ENCODE measurements around the gene EXOC8. TPM values are rescaled to one million over a fixed set of nuclear protein-coding genes. Genes with fewer than 3 reads are reported as not detected.

Gene EXOC8
- total and polyA plus RNA-seq, 2 donors (not counting 3 experiments of a cell fraction or from before 2014, with no cell fraction given) = 2.8 to 13.2 TPM

DNA sequence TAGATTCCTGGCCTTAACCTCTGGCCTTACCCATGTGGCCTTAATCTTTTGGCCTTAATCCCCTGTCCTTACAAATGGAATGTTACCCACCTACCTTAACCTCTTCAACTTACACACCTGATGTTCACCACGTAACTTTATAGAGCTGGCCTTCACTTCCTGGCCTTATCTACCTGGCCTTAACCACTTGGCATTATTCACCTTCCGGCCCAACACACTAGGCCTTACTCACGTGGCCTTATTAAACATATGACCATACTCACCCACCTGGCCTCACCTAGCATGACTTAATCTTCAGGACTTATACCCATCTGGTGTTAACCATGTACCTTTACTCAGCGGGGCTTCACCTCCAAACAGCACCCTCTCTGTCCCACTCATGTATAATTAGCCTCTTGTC, 41.7 kb downstream of the EXOC8 start:
- TF ChIP-seq POLR2A (IDR thresholded peaks at IDR 0.05; ENCODE audit: low read depth, low read length) (no peak), JUN (IDR thresholded peaks at IDR 0.05; ENCODE audit: borderline replicate concordance, insufficient read depth, insufficient read length, low read depth) (no peak), FOS (IDR thresholded peaks at IDR 0.05; ENCODE audit: borderline replicate concordance, insufficient read depth, low read length) (no peak), POLR2AphosphoS5 (IDR thresholded peaks at IDR 0.05; ENCODE audit: insufficient read depth, low read depth, low read length) (no peak), GATA2 (IDR thresholded peaks at IDR 0.05; ENCODE audit: insufficient read depth, insufficient read length, low read depth, low read length) (no peak), EZH2 (IDR thresholded peaks at IDR 0.05; ENCODE audit: borderline replicate concordance, low read depth, low read length, severe bottlenecking) (no peak), MYC (IDR thresholded peaks at IDR 0.05; ENCODE audit: low read depth, low read length) (no peak)
- TF ChIP-seq, protein P1, sequence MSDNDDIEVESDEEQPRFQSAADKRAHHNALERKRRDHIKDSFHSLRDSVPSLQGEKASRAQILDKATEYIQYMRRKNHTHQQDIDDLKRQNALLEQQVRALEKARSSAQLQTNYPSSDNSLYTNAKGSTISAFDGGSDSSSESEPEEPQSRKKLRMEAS (IDR thresholded peaks at IDR 0.05; ENCODE audit: insufficient read depth, insufficient read length) = no peak
- TF ChIP-seq, protein P2, sequence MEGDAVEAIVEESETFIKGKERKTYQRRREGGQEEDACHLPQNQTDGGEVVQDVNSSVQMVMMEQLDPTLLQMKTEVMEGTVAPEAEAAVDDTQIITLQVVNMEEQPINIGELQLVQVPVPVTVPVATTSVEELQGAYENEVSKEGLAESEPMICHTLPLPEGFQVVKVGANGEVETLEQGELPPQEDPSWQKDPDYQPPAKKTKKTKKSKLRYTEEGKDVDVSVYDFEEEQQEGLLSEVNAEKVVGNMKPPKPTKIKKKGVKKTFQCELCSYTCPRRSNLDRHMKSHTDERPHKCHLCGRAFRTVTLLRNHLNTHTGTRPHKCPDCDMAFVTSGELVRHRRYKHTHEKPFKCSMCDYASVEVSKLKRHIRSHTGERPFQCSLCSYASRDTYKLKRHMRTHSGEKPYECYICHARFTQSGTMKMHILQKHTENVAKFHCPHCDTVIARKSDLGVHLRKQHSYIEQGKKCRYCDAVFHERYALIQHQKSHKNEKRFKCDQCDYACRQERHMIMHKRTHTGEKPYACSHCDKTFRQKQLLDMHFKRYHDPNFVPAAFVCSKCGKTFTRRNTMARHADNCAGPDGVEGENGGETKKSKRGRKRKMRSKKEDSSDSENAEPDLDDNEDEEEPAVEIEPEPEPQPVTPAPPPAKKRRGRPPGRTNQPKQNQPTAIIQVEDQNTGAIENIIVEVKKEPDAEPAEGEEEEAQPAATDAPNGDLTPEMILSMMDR (IDR thresholded peaks at IDR 0.05; ENCODE audit: extremely low read depth in 1 of 2, insufficient read depth in 1 of 2, low read depth in 1 of 2, low read length in 2 of 2) = no peak
- Histone ChIP-seq H3K4me2 (ENCODE audit: insufficient read depth, low read length) (no peak overlapping the region), H3K36me3 (ENCODE audit: control insufficient read depth in 2 of 2, extremely low read depth in 1 of 2, insufficient read depth in 2 of 2, low read length in 2 of 2) (no peaks in the 10 kb centered on the region), H3K4me1 (ENCODE audit: control insufficient read depth, extremely low read depth, insufficient read depth, low read length) (no peaks in the 10 kb centered on the region), H3K9me1 (replicated peaks; ENCODE audit: control insufficient read depth, extremely low read depth, insufficient read depth, low read length) (no peaks in the 10 kb centered on the region), H3K27me3 (ENCODE audit: control insufficient read depth in 2 of 2, insufficient read depth in 2 of 2, low read length in 2 of 2) (no peaks in the 10 kb centered on the region), H3K4me3 (replicated peaks in 1 of 3; ENCODE audit: insufficient read depth in 1 of 3, low read depth in 1 of 3, low read length in 3 of 3) (no peak overlapping the region), H2AFZ (ENCODE audit: low read depth, low read length) (no peak overlapping the region), H3K27ac (ENCODE audit: insufficient read depth, low read depth, low read length) (no peak overlapping the region), H3K79me2 (ENCODE audit: control insufficient read depth, insufficient read depth, low read length) (no peaks in the 10 kb centered on the region), H3K9me3 (replicated peaks; ENCODE audit: control insufficient read depth, insufficient read depth, low read length) (no peaks in the 10 kb centered on the region), H4K20me1 (replicated peaks; ENCODE audit: control insufficient read depth, extremely low read depth, insufficient read depth, low read length) (no peaks in the 10 kb centered on the region), H3K9ac (replicated peaks; ENCODE audit: extremely low read depth, insufficient read depth, low read length) (no peak overlapping the region)
- BruUV-seq (replicated peaks) = no TSS peak
- ChIA-PET CTCF (no interaction called here), POLR2A (no interaction called here)
- intact Hi-C loops (cut with micrococcal nuclease) = no loop called here
- FAIRE-seq (no peak), DNase-seq (ENCODE audit: low read depth, low spot score) (no peak)
- dilution Hi-C loops (cut with MboI; ENCODE audit: extremely low pct_ligation_motif_present, low sequenced_read_pairs) = no loop called here

All from endothelial cell of umbilical vein (primary cell).